Measurements from ENCODE around the gene PLCL1. TPM values are rescaled to one million over a fixed set of nuclear protein-coding genes. Genes with fewer than 3 reads are reported as not detected.

The PLCL1 gene
- total RNA-seq, 1 experiment from 2014 or later, result 0.07 TPM

DNA sequence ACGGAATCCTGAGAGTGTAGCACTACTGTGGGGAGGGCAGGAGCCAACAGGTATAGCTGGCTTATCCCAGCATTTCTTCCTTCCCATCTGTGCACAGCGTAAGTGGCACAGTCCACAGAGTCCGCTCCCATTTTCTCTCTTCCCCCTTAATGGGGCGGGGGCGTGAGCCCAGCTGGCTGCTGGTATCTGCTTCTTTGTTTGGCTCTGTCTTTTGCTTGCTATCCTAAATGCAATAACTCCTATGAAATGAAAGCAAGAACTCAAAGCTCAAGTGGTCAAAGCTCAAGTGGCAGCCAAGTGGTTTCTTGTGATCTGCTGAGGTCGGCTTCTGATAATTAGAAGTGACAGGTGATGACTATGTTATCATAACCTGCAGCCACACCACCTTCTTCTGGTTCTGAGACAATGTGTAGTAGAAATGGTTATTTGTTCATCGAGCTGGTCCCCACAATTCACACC, 192.7 kb downstream of the PLCL1 start:
- no peaks in the 10 kb centered on the region for H3K4me1 Mint-ChIP-seq (ENCODE audit: low read depth, unreplicated experiment)
- no peaks in the 10 kb centered on the region for H3K9me3 Mint-ChIP-seq (ENCODE audit: low read depth, unreplicated experiment)
- no peak for DNase-seq
- TF ChIP-seq, protein P1, sequence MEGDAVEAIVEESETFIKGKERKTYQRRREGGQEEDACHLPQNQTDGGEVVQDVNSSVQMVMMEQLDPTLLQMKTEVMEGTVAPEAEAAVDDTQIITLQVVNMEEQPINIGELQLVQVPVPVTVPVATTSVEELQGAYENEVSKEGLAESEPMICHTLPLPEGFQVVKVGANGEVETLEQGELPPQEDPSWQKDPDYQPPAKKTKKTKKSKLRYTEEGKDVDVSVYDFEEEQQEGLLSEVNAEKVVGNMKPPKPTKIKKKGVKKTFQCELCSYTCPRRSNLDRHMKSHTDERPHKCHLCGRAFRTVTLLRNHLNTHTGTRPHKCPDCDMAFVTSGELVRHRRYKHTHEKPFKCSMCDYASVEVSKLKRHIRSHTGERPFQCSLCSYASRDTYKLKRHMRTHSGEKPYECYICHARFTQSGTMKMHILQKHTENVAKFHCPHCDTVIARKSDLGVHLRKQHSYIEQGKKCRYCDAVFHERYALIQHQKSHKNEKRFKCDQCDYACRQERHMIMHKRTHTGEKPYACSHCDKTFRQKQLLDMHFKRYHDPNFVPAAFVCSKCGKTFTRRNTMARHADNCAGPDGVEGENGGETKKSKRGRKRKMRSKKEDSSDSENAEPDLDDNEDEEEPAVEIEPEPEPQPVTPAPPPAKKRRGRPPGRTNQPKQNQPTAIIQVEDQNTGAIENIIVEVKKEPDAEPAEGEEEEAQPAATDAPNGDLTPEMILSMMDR (IDR thresholded peaks at IDR 0.05; ENCODE audit: unreplicated experiment), result no peak
- BruUV-seq (replicated peaks), result no TSS peak
- CTCF ChIA-PET, result no interaction called here
- H3K27ac Mint-ChIP-seq (ENCODE audit: unreplicated experiment), result no peak overlapping the region
- peaks cover 10% of the 10 kb centered on the region for H3K27me3 Mint-ChIP-seq (ENCODE audit: unreplicated experiment)
- H3K4me3 Mint-ChIP-seq (ENCODE audit: low read depth, unreplicated experiment), result no peak overlapping the region
- H3K36me3 Mint-ChIP-seq (ENCODE audit: insufficient read depth, unreplicated experiment), result no peaks in the 10 kb centered on the region
- intact Hi-C loops (cut with micrococcal nuclease; ENCODE audit: unreplicated experiment), result no loop called here

GRCh38 chr2:197998702-197999101, 194.3 kb downstream of the PLCL1 start:
- Mint-ChIP-seq H3K9me3 (ENCODE audit: low read depth, unreplicated experiment) (no peaks in the 10 kb centered on the region), H3K4me3 (ENCODE audit: low read depth, unreplicated experiment) (no peak overlapping the region), H3K4me1 (ENCODE audit: low read depth, unreplicated experiment) (no peaks in the 10 kb centered on the region), H3K36me3 (ENCODE audit: insufficient read depth, unreplicated experiment) (no peaks in the 10 kb centered on the region), H3K27ac (ENCODE audit: unreplicated experiment) (no peak overlapping the region), H3K27me3 (ENCODE audit: unreplicated experiment) (no peaks in the 10 kb centered on the region)
- TF ChIP-seq, protein P1 (IDR thresholded peaks at IDR 0.05; ENCODE audit: unreplicated experiment), result no peak
- DNase-seq, result no peak
- intact Hi-C loops (cut with micrococcal nuclease; ENCODE audit: unreplicated experiment), result no loop called here
- CTCF ChIA-PET, result interaction anchor here (0.6 kb wide), 1 partner anchor 56 kb away, joined by 4 read pairs; no protein-coding TSS in a partner anchor
- BruUV-seq (replicated peaks), result no TSS peak

GRCh38 chr2:198000417-198000816, 196.0 kb downstream of the PLCL1 start:
- Mint-ChIP-seq H3K4me3 (ENCODE audit: low read depth, unreplicated experiment) (no peak overlapping the region), H3K4me1 (ENCODE audit: low read depth, unreplicated experiment) (peaks cover 4% of the 10 kb centered on the region), H3K9me3 (ENCODE audit: low read depth, unreplicated experiment) (no peaks in the 10 kb centered on the region), H3K36me3 (ENCODE audit: insufficient read depth, unreplicated experiment) (no peaks in the 10 kb centered on the region), H3K27me3 (ENCODE audit: unreplicated experiment) (no peaks in the 10 kb centered on the region), H3K27ac (ENCODE audit: unreplicated experiment) (no peak overlapping the region)
- no TSS peak for BruUV-seq (replicated peaks)
- DNase-seq, result no peak
- TF ChIP-seq, protein P1 (IDR thresholded peaks at IDR 0.05; ENCODE audit: unreplicated experiment), result no peak
- intact Hi-C loops (cut with micrococcal nuclease; ENCODE audit: unreplicated experiment), result no loop called here
- CTCF ChIA-PET, result no interaction called here

GRCh38 chr2:198004173-198004572, 199.8 kb downstream of the PLCL1 start:
- no peak overlapping the region for H3K27ac Mint-ChIP-seq (ENCODE audit: unreplicated experiment)
- DNase-seq, result no peak
- H3K4me3 Mint-ChIP-seq (ENCODE audit: low read depth, unreplicated experiment), result no peak overlapping the region
- TF ChIP-seq, protein P1 (IDR thresholded peaks at IDR 0.05; ENCODE audit: unreplicated experiment), result no peak
- no peaks in the 10 kb centered on the region for H3K9me3 Mint-ChIP-seq (ENCODE audit: low read depth, unreplicated experiment)
- peaks cover 8% of the 10 kb centered on the region for H3K4me1 Mint-ChIP-seq (ENCODE audit: low read depth, unreplicated experiment)
- H3K36me3 Mint-ChIP-seq (ENCODE audit: insufficient read depth, unreplicated experiment), result no peaks in the 10 kb centered on the region
- no peaks in the 10 kb centered on the region for H3K27me3 Mint-ChIP-seq (ENCODE audit: unreplicated experiment)
- intact Hi-C loops (cut with micrococcal nuclease; ENCODE audit: unreplicated experiment), result no loop called here
- no TSS peak for BruUV-seq (replicated peaks)
- CTCF ChIA-PET, result no interaction called here

Measured in Calu3 (cell line).